ENCODE measurements around the gene RPL18A.

Gene RPL18A

DNA sequence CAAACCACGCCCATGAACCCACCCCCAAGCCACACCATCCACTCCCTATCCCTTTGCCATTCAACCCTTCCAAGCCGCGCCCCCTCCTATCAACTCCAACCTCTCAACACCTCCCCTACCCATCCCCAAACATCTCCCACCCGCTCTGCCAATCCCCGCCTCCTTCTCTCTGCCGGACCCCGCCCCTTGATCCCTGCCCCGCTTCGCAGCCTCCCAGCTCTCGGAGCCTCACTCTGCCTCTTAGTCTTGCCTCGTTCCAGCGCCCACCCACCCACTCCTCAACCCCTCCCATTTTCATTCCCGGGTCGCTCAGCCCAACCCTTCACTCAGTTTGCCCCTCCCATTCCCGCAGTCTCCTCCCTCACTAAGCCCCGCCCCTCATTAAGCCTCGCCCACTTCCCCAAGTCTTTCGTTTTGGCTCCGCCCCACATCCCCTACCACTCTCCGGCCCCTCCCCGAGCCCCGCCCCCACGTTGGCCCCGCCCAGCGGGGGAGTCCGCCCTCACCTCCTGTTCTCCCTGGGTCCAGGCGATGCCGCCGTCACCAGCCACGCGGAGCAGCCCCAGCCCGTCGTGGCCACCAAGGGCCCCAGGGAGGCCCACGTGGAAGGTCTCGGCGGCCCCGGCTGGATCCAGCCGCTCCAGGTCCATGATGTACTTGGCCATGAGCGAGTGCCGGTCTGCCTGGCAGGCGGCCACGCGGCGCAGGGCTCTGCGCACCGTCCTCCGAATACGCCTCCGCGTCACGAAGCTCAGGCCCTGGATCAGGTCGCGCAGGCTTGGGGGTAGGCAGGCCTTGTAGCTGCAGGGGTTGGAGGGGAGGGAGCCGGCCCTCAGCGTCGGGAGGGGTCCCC, 17.7 kb upstream of the RPL18A start:
- no peak for DNase-seq (ENCODE audit: low read depth in 2 of 2)

GRCh38 chr19:17842663-17843291, 16.9 kb upstream of the RPL18A start:
- DNase-seq (ENCODE audit: low read depth in 2 of 2), result no peak

- no peak for DNase-seq (ENCODE audit: low read depth in 2 of 2)
Measured at GRCh38 chr19:17843292-17843827, 16.4 kb upstream of the RPL18A start.

- no peak for DNase-seq (ENCODE audit: low read depth in 2 of 2)
Measured at GRCh38 chr19:17843908-17844490, 15.7 kb upstream of the RPL18A start.

DNA sequence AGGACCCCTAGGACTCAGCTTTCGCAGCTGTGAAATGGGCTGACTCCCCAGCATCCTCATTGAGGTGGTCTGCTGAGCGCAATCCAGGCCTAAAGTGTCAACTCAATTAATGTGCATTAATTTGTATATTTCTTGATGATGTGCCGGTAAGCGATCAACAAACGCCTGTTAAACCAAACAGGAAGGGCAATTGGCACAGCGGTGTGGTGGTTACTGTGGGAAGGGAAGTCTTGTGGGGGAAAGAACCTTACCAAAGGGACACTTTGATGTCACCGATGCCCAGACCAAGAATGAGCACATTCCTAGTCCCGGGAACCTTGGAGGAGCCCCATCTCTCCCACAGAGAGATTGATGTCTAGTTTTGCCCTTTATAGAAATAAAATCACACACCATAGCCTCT, 13.6 kb upstream of the RPL18A start:
- no peak for DNase-seq (ENCODE audit: low read depth in 2 of 2)

DNA sequence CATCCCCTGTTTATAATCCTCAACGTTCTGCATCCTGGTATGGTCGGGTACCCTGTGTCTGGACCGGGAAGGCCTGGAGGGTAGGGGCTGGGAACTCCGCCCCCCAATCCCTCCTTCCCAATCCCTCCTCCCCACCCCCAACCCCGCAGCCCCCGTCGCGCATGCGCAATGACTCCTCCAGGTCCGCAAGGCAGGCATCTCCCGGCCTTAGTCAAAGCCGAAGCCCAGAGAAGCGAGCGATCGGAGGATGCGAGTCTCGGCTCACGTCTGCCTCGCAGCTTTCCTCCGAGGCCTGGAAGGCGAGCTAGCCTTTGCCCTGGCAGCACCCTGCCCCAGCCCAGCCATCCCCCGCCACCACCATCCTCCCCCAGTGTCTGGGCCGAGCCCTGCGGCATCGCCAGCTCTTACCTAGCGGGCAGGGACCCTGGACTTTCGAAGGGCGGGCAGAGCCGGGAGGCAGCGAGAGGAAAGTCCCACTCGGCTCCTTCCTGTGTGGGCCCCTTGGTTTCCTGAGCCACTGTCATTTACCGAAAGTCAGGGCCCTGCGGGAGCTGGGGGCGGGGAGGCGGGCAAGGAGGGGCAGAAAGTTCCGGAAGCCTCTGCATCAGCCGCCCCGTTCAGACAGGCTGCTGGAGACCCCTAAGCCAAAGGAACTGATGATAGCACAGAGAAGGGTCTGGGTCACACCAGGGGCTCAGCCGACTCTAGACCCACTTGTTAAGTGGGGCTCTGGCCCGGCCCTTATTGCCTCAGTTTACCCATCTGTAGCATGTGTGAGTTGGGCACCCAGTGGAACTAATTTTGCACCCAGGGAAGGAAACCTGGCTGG, 12.0 kb upstream of the RPL18A start, which contains the start of gene JAK3:
TSS of gene JAK3 (minus strand) at position 445 of the 829 bp plus-strand sequence. CDS start 3,565 bp downstream, outside the sequence.
- peak; percentile 75 to 84 for DNase-seq (ENCODE audit: low read depth in 2 of 2)

DNA sequence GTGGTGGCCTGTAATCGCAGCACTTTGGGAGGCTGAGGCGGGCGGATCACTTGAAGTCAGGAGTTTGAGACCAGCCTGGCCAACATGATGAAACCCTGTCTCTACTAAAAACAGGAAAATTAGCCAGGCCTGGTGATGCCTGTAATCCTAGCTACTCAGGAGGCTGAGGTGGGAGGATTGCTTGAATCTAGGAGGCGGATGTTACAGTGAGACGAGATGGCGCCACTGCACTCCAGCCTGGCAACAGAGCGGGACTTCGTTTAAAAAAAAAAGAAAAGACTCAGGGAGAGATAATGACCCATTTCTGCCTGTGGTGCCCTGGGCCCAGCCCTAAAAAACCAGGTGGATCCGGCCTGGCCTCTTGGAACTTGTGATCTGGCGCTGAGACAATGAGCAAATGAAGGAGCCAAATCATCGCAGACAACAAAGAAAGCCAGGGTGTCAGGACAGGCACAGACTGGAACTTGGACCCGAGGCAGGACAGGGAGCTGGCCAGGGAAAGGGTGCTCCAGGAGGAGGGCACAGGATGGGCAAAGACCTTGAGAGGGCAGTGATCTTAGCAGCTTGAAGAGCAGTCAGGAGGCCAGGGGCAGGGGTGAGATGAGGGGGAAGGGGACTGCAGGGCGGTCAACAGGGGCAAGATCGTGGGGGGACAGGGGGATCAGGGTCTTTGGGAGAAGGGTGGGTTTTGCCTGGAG, 11.0 kb upstream of the RPL18A start:
- DNase-seq (ENCODE audit: low read depth in 2 of 2), result no peak

DNA sequence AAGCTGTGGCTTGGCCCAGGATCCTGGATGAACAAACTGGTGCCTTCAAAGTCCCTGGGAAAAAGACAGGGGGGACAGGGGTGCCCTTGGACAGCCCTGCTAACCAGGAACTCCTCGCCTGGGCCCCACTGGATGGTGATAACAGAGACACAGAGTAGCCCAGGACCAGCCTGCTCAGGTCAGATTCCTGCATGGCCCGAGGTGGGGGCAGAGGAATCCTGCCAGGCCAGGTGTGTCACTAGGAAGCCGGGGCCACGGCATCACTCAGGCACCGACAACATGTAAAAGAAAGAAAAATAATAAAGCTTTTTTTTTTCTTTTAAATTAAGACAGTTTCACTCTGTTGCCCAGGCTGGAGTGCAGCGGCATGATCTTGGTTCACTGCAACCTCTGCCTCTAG, 5.6 kb upstream of the RPL18A start:
- DNase-seq (ENCODE audit: low read depth in 2 of 2), result no peak

DNA sequence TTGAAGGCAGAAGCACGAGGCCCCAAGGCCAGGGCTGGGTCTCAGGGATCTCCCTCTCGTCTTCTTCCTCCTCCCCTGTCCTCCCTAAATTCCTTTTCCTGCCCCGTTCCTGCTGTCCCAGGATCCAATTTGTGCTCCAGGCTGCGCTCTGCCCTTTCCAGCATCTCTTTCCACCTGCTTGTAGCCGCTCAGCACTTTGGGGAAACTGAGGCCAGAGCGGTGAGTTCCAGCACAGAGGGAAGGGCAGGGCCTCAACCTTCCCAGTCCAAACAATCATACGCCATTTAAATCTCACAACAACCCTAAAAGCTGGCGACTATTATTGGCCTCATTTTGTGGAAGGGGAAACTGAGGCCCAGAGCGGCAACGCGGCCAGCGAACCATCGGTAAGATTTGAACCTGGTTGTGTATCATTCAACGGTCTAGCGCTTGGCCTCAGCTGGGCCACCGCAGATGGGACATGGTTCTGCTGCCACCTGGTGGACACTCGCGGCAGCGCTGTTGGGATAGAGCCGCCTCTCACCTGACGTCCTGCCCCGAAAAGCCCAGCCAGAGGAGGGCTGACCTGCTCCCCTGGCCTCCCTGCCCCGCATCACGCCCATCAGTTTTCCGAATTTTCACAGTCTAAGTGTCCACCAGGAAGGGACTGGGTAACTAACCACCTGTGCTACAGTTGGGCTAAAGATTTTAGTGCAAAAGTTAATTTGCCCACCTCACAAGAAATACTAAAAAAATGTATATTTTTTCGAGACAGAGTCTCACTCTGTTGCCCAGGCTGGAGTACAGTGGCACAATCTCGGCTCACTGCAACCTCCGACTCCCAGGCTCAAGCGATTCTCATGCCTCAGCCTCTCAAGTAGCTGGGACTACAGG, 4.2 kb upstream of the RPL18A start:
- DNase-seq (ENCODE audit: low read depth in 2 of 2), result peak; percentile 72 to 73

- DNase-seq (ENCODE audit: low read depth in 2 of 2), result no peak
Measured at GRCh38 chr19:17860331-17860992, 752 bp downstream of the RPL18A start.

GRCh38 chr19:17860993-17861360, 1.3 kb downstream of the RPL18A start:
- DNase-seq (ENCODE audit: low read depth in 2 of 2), result no peak

GRCh38 chr19:17861542-17862402, 2.1 kb downstream of the RPL18A start:
- DNase-seq (ENCODE audit: low read depth in 2 of 2), result no peak

- DNase-seq (ENCODE audit: low read depth in 2 of 2), result no peak
Measured at GRCh38 chr19:17862711-17863519, 3.2 kb downstream of the RPL18A start.

DNA sequence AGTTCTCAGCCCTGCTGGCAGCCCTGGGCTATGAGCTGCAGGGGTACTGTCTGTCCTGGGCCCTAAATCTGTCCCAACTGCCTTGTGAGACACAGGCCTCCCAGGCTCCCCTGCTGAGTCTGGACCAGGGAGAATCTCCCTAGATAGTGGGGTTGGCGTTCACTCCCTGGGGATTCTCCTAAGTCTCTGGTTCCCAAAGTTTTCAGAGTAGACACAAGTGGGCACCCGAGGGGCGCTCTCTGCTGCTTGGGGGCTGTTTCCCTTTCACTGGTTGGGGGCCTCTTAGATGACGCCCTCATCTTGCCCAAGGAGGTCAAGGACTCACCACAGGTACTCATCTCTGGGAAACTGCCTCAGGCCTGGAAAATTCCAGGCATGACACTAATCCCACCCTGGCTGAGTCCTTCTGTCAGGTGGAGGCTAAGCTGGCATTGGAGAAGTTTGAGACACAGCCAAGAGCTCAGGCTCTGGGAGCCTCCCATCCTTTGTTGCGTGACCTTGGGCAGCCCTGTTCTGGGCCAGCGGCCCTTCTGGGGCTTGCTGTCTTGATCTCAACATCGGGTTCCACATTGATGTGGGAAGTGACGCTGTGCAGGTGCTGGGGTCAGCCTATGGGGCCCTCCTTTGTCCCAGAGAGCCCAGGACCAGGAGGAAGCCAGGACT, 3.9 kb downstream of the RPL18A start:
- no peak for DNase-seq (ENCODE audit: low read depth in 2 of 2)

GRCh38 chr19:17865364-17866311, 5.9 kb downstream of the RPL18A start:
- no peak for DNase-seq (ENCODE audit: low read depth in 2 of 2)
